Right lobe of liver (tissue), 6 donors: ENCODE data around the gene SDK1. TPM values are rescaled to one million over a fixed set of nuclear protein-coding genes. Genes with fewer than 3 reads are reported as not detected.
A peak's percentile ranks its signal among the peaks of the same experiment; 100 is the strongest.

Experiments used
- ATAC-seq, 4 donors: fragments of 200-7000 bp; cut with Tn5 transposase; one replicate each; pipeline ENCODE4 v1.9.1; 2020; ENCODE audit warnings: mild to moderate bottlenecking in 4 of 4, moderate library complexity in 4 of 4
- DNase-seq, 3 donors: peaks; one replicate each; pipeline ENCODE4 v3.0.0-alpha.2; 2020
- H3K27ac ChIP-seq, 3 donors: fragments of 200-600 bp; one replicate each; pipeline ENCODE4 v1.8.0; 2022
- H3K27me3 ChIP-seq, 2 donors: fragments of 200-600 bp; one replicate each; pipeline ENCODE4 v1.8.0; 2022
- H3K36me3 ChIP-seq, 4 donors: fragments of 200-600 bp; sonication (generic) in 1 of 4; one replicate each; pipeline versions ENCODE4 v1.5.1 to v1.8.0; 2017 to 2022; ENCODE audit warnings: control low read depth in 1 of 4
- H3K4me1 ChIP-seq, 4 donors: fragments of 200-600 bp; sonication (generic) in 1 of 4; one replicate each; pipeline versions ENCODE4 v1.5.1 to v1.8.0; 2017 to 2022; ENCODE audit warnings: control low read depth in 1 of 4
- H3K4me3 ChIP-seq, 3 donors: fragments of 200-600 bp; one replicate each; pipeline ENCODE4 v1.8.0; 2022
- H3K9me3 ChIP-seq, 4 donors: fragments of 200-600 bp; sonication (generic) in 1 of 4; one replicate each; pipeline versions ENCODE4 v1.5.1 to v1.8.0; 2017 to 2022; ENCODE audit warnings: control low read depth in 1 of 4
- CTCF ChIP-seq, 4 donors: fragments of 200-600 bp in 3 of 4; fragments of 450-650 bp in 1 of 4; IDR thresholded peaks; one replicate each; pipeline versions ENCODE4 v1.5.1 to v1.8.0; 2016 to 2022; ENCODE audit warnings: antibody characterized with exemption in 4 of 4, mild to moderate bottlenecking in 2 of 4
- POLR2A ChIP-seq: fragments of 450-650 bp; IDR thresholded peaks from one replicate; pipeline ENCODE4 v1.6.1; 2017; ENCODE audit warnings: antibody characterized with exemption, mild to moderate bottlenecking
- WGBS: methylation state at CpG from one replicate; pipeline ENCODE4 v1.1.6; 2018; ENCODE audit warnings: low coverage, low lambda C conversion rate; ENCODE audit not compliant: insufficient coverage; ENCODE audit errors: missing lambda C conversion rate; 5-methylcytosine and 5-hydroxymethylcytosine counted together
- intact Hi-C, 2 donors: fragments of 100-400 bp; cut with DNase I; formaldehyde crosslinking; loops; one replicate each; pipeline versions ENCODE4 v1.11.2 to v1.14.1; 2022
- total RNA-seq, 6 experiments: library from RNA; depleted of rRNA in 2 of 6; stranded (reverse); fragments of >200 nt in 2 of 6; fragmentation: NEBNext Ultra II Directional in 3 of 6; extraction: Animal tissue kit (Norgen Biotek cat#: 25700) in 3 of 6; gene quantifications; one replicate each; pipeline versions ENCODE4 v1.1.0 to v1.2.4, GENCODE V29; 2016 to 2023
- donor health status: DM: no; HTN: yes; CAD: no.
- donor health status: DM: no; HTN: no; CAD: no.
- donor health status: DM: no; HTN: no; CAD: no.
- donor health status: DM: no; HTN: yes; CAD: no.
- donor health status: DM: no; HTN: yes; CAD: no.

Gene SDK1
- total RNA-seq, 6 experiments from 2014 or later, result 0.07 to 1.4 (median 0.65) TPM

GRCh38 chr7:4202154-4202736, 901.2 kb downstream of the SDK1 start:
- no peak overlapping the region for H3K4me3 ChIP-seq
- H3K27ac ChIP-seq, result no peak overlapping the region
- TF ChIP-seq POLR2A (no peak), CTCF (IDR thresholded peaks at IDR 0.05) (no peak)
- H3K4me1 ChIP-seq, result no peaks in the 10 kb centered on the region
- H3K36me3 ChIP-seq, result no peaks in the 10 kb centered on the region
- no peaks in the 10 kb centered on the region for H3K27me3 ChIP-seq
- no peaks in the 10 kb centered on the region for H3K9me3 ChIP-seq
- no peak for ATAC-seq
- intact Hi-C loops, result no loop called here
- WGBS, result 89% methylated on average over 15 of the region's 16 CpGs
- peak in 1 of 3 donors; percentile 26 for DNase-seq

GRCh38 chr7:4202954-4203353, 901.9 kb downstream of the SDK1 start:
- WGBS, result 67% methylated on average over 1 of the region's 16 CpGs
- Histone ChIP-seq H3K9me3 (no peaks in the 10 kb centered on the region), H3K4me3 (no peak overlapping the region), H3K27ac (no peak overlapping the region), H3K36me3 (no peaks in the 10 kb centered on the region), H3K27me3 (no peaks in the 10 kb centered on the region), H3K4me1 (no peaks in the 10 kb centered on the region)
- no peak for ATAC-seq
- peak in 1 of 3 donors; percentile 29 for DNase-seq
- intact Hi-C loops, result no loop called here
- TF ChIP-seq POLR2A (no peak), CTCF (IDR thresholded peaks at IDR 0.05) (no peak)

GRCh38 chr7:4203626-4204512, 902.8 kb downstream of the SDK1 start:
- no peaks in the 10 kb centered on the region for H3K4me1 ChIP-seq
- WGBS, result 81% methylated on average over 18 of the region's 29 CpGs
- ATAC-seq (no peak), DNase-seq (peak in 1 of 3 donors; percentile 21)
- no peaks in the 10 kb centered on the region for H3K27me3 ChIP-seq
- H3K36me3 ChIP-seq, result no peaks in the 10 kb centered on the region
- no peak overlapping the region for H3K27ac ChIP-seq
- TF ChIP-seq POLR2A (no peak), CTCF (IDR thresholded peaks at IDR 0.05) (no peak)
- no peaks in the 10 kb centered on the region for H3K9me3 ChIP-seq
- no peak overlapping the region for H3K4me3 ChIP-seq
- intact Hi-C loops, result no loop called here

- intact Hi-C loops, result no loop called here
Observed at GRCh38 chr7:4204513-4205165, 903.6 kb downstream of the SDK1 start.

More at GRCh38 chr7:4204513-4205165, 903.6 kb downstream of the SDK1 start:
- 75% methylated on average over 11 of the region's 32 CpGs for WGBS
- Histone ChIP-seq H3K4me1 (no peaks in the 10 kb centered on the region), H3K27ac (no peak overlapping the region), H3K9me3 (no peaks in the 10 kb centered on the region), H3K4me3 (no peak overlapping the region), H3K36me3 (no peaks in the 10 kb centered on the region), H3K27me3 (no peaks in the 10 kb centered on the region)
- ATAC-seq (no peak), DNase-seq (peak in 1 of 3 donors; percentile 37)
- TF ChIP-seq POLR2A (no peak), CTCF (IDR thresholded peaks at IDR 0.05) (no peak)
